Prostate gland (tissue), 2 donors: ENCODE data around the gene ADRM1. TPM values are rescaled to one million over a fixed set of nuclear protein-coding genes. Genes with fewer than 3 reads are reported as not detected.

Source experiments
- DNase-seq: peaks from one replicate; pipeline ENCODE4 v3.0.0-alpha.2; 2019; ENCODE audit warnings: low spot score
- H3K27ac ChIP-seq, 2 donors: fragments of 200-600 bp; sonication (generic); 2 replicates each; pipeline ENCODE4 v1.5.1; 2017 to 2019
- H3K27me3 ChIP-seq: fragments of 200-600 bp; sonication (generic); replicated peaks from 2 replicates; pipeline ENCODE4 v1.5.1; 2019; ENCODE audit not compliant: insufficient read depth
- H3K36me3 ChIP-seq, 2 donors: fragments of 200-600 bp; sonication (generic); 1 replicate in 1 of 2; 2 replicates in 1 of 2; pipeline versions ENCODE4 v1.5.1 to v1.8.1; 2017 to 2019
- H3K4me1 ChIP-seq: fragments of 200-600 bp; sonication (generic); replicated peaks from 2 replicates; pipeline ENCODE4 v1.5.1; 2019
- H3K4me3 ChIP-seq, 2 donors: fragments of 200-600 bp; sonication (generic); 2 replicates each; pipeline ENCODE4 v1.5.1; 2017 to 2019
- H3K9me3 ChIP-seq: fragments of 200-600 bp; sonication (generic); 2 replicates; pipeline ENCODE4 v1.5.1; 2017
- POLR2A ChIP-seq: fragments of 450-650 bp; IDR thresholded peaks from one replicate; pipeline ENCODE4 v1.6.1; 2016; ENCODE audit warnings: antibody characterized with exemption, mild to moderate bottlenecking
- POLR2AphosphoS5 ChIP-seq: sonication (generic); formaldehyde crosslinking; IDR thresholded peaks from one replicate; pipeline ENCODE4 v1.6.1; 2017; ENCODE audit warnings: antibody characterized with exemption
- WGBS: methylation state at CpG from one replicate; pipeline ENCODE4 v1.1.5; 2018; 5-methylcytosine and 5-hydroxymethylcytosine counted together
- intact Hi-C: fragments of 100-400 bp; cut with DNase I; formaldehyde crosslinking; loops from one replicate; pipeline ENCODE4 v1.14.2; 2022
- total RNA-seq, 2 donors: library from RNA; depleted of rRNA; stranded (reverse); fragments of >200 nt; gene quantifications; one replicate each; pipeline ENCODE4 v1.1.0, GENCODE V29; 2016
- TF ChIP-seq, protein P1 (sequence below), 4 experiments: fragments of 200-600 bp in 2 of 4; fragments of 450-650 bp in 2 of 4; sonication (generic) in 2 of 4; IDR thresholded peaks; 1 replicate in 3 of 4; 2 replicates in 1 of 4; pipeline ENCODE4 v1.5.1; 2016 to 2019; ENCODE audit warnings: antibody characterized with exemption in 4 of 4, mild to moderate bottlenecking in 2 of 4, moderate library complexity in 2 of 4

ADRM1 gene
- total RNA-seq, 2 donors from 2014 or later: 149 to 207 TPM

DNA sequence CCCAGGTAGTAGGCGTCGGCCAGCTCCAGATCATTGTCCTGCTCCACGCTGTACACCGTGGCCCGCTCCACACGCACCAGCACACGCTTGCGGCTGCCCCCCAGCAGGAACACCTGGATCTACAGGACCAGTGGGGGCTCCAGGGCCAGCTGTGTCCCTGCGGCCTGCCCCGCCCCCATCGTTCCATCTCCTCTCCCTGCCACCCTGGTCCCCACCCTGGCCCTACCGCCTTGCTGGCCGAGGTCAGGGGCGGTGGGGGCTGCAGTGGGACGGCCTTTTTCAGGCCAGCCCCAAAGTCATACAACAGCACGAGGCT lies 9.8 kb downstream of the ADRM1 start:
- 89% methylated on average over 16 of the region's 16 CpGs for WGBS
- no peak overlapping the region for H3K27ac ChIP-seq
- peaks cover 7% of the 10 kb centered on the region for H3K4me1 ChIP-seq
- TF ChIP-seq POLR2A (no peak), POLR2AphosphoS5 (no peak)
- no peak for DNase-seq
- no peaks in the 10 kb centered on the region for H3K9me3 ChIP-seq
- no peaks in the 10 kb centered on the region for H3K27me3 ChIP-seq
- intact Hi-C loops: no loop called here
- H3K4me3 ChIP-seq: no peak overlapping the region
- H3K36me3 ChIP-seq: peaks cover 19 to 25% of the 10 kb centered on the region in 2 donors

DNA sequence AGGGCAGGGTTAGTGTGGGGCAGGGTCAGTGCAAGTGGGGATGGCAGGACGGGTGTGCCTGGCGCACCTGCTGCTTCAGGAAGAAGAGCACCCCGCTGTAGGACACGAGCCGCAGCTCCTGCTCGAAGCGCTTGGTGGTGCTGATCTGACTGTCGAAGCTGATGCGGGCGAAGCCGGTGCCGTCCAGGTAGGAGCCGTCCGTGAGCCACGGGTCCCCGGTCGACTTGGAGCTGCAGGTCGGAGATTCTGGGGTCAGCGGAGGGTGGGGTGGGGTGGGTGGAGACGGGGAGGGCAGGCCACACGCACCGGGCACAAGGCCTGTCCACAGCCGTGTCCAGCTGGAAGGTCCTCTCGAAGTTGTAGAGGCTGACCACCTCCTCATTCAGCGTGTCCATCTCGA lies 10.2 kb downstream of the ADRM1 start:
- DNase-seq: no peak
- Histone ChIP-seq H3K27me3 (no peaks in the 10 kb centered on the region), H3K4me1 (peaks cover 4% of the 10 kb centered on the region), H3K4me3 (no peak overlapping the region), H3K36me3 (peaks cover 19 to 21% of the 10 kb centered on the region in 2 donors), H3K9me3 (no peaks in the 10 kb centered on the region), H3K27ac (no peak overlapping the region)
- WGBS: 96% methylated on average over 26 of the region's 26 CpGs
- intact Hi-C loops: no loop called here
- TF ChIP-seq POLR2A (no peak), POLR2AphosphoS5 (no peak)
- TF ChIP-seq, protein P1, sequence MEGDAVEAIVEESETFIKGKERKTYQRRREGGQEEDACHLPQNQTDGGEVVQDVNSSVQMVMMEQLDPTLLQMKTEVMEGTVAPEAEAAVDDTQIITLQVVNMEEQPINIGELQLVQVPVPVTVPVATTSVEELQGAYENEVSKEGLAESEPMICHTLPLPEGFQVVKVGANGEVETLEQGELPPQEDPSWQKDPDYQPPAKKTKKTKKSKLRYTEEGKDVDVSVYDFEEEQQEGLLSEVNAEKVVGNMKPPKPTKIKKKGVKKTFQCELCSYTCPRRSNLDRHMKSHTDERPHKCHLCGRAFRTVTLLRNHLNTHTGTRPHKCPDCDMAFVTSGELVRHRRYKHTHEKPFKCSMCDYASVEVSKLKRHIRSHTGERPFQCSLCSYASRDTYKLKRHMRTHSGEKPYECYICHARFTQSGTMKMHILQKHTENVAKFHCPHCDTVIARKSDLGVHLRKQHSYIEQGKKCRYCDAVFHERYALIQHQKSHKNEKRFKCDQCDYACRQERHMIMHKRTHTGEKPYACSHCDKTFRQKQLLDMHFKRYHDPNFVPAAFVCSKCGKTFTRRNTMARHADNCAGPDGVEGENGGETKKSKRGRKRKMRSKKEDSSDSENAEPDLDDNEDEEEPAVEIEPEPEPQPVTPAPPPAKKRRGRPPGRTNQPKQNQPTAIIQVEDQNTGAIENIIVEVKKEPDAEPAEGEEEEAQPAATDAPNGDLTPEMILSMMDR (IDR thresholded peaks at IDR 0.05): no peak

DNA sequence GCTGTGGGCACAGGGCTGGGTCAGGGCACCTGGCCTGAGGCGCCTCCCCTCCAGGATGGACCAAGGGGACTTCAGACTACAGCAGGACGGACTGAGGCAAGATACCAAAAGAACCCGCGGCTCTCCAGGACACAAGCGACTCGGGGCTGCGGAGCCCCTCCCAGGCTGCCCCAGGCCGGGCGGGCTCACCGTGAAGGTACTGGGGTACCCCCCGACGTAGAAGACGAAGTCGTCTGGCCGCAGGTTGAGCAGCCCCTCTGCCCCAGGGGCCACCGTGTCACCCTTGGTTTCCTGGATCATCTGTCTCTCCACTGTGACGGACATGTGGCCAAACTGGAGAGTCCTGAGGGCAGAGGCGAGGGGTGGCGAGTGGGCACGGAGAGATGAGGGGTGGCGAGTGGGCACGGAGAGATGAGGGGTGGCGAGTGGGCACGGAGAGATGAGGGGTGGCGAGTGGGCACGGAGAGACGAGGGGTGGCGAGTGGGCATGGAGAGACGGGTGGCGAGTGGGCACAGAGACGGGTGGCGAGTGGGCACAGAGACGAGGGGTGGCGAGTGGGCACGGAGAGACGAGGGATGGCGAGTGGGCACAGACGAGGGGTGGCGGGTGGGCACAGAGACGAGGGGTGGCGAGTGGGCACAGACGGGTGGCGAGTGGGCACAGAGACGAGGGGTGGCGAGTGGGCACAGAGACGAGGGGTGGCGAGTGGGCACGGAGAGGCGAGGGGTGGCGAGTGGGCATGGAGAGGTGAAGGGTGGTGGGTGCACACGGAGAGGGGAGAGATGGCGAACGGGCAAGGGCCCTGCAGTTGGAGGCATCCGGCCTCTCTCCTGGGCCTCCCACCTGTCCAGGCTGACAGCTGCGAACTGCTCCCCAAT lies 10.9 kb downstream of the ADRM1 start:
- DNase-seq: no peak
- Histone ChIP-seq H3K36me3 (peaks cover 14 to 19% of the 10 kb centered on the region in 2 donors), H3K27ac (no peak overlapping the region), H3K4me3 (no peak overlapping the region), H3K4me1 (no peaks in the 10 kb centered on the region), H3K9me3 (no peaks in the 10 kb centered on the region), H3K27me3 (no peaks in the 10 kb centered on the region)
- intact Hi-C loops: no loop called here
- WGBS: 92% methylated on average over 55 of the region's 55 CpGs
- TF ChIP-seq POLR2AphosphoS5 (no peak), POLR2A (no peak)
- TF ChIP-seq, protein P1 (IDR thresholded peaks at IDR 0.05): no peak

DNA sequence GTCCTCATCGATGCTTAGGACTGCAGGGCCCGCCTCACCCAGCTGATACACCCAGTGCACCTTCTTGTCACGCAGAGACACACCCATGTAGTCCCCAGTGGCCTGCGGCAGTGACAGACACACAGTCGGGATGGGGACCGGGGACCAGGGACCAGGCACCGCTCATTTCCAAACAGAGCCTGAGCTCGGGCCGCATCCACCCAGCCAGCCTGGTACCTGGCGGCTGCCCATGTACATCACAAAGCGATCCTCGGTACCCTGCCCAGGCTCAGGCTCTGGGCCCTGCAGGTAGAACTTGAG lies 11.5 kb downstream of the ADRM1 start:
- H3K36me3 ChIP-seq: peaks cover 14 to 19% of the 10 kb centered on the region in 2 donors
- H3K4me3 ChIP-seq: no peak overlapping the region
- no peaks in the 10 kb centered on the region for H3K9me3 ChIP-seq
- TF ChIP-seq POLR2AphosphoS5 (no peak), POLR2A (no peak)
- TF ChIP-seq, protein P1 (IDR thresholded peaks at IDR 0.05): no peak
- no peaks in the 10 kb centered on the region for H3K27me3 ChIP-seq
- WGBS: 84% methylated on average over 11 of the region's 12 CpGs
- no peak overlapping the region for H3K27ac ChIP-seq
- intact Hi-C loops: no loop called here
- no peaks in the 10 kb centered on the region for H3K4me1 ChIP-seq
- no peak for DNase-seq

DNA sequence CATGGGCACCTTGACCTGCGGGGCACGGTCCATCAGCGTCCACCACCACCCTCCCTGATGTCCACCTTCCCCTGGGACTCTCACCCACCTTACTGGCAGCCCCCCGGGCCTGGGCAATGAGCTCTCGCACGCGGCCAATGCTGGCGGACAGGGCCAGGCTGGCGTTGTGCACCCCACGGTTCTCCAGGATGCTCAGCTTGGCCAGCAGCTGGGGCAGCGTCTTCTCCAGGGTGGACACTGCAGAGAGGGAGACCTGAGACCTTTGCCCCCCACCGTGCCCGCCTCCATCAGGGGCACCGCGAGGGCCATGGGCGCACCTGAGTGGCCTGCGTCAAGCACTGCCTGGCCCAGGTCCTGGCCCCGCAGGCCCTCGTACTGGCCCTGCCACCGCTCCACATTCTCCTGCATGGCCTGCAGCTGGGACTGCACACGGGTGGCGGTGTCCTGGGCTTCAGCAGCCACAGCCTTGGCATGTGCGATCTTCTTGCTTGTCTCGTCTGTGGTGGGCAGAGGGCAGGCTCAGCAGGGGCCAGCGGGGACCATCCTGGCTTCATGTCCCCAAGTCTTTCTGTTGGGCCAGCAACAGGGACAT lies 12.0 kb downstream of the ADRM1 start:
- no peak for DNase-seq
- Histone ChIP-seq H3K27me3 (no peaks in the 10 kb centered on the region), H3K36me3 (peaks cover 14 to 19% of the 10 kb centered on the region in 2 donors), H3K4me1 (no peaks in the 10 kb centered on the region), H3K9me3 (no peaks in the 10 kb centered on the region), H3K27ac (no peak overlapping the region), H3K4me3 (no peak overlapping the region)
- WGBS: 94% methylated on average over 25 of the region's 25 CpGs
- no peak for TF ChIP-seq POLR2AphosphoS5
- TF ChIP-seq, protein P1 (IDR thresholded peaks at IDR 0.05): no peak
- no peak for TF ChIP-seq POLR2A
- intact Hi-C loops: no loop called here
